Measurements from ENCODE around the gene DSCAML1.

DSCAML1 gene

GRCh38 chr11:117519590-117519989 lies 277.4 kb downstream of the DSCAML1 start:
- DNase-seq (ENCODE audit: low spot score) = no peak

DNA sequence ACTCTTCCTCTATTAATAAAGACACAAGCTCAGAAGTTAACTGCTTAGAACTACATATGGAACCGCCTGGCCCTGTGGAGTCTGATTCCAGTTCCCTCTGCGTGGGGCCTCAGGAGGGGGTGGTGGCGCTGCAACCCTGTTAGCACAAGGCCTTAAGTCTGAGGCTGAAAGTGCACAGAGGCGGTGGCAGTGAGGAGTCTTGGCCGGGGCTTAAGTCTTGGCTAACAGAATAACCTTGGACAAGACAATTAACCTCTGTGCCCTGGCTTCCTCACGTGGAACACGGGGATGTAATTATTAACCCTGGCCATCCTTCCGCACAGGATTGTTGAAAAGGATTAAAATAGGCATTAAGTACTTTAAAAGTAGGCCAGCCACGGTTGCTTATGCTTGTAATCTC lies 277.8 kb downstream of the DSCAML1 start:
- no peak for DNase-seq (ENCODE audit: low spot score)

DNA sequence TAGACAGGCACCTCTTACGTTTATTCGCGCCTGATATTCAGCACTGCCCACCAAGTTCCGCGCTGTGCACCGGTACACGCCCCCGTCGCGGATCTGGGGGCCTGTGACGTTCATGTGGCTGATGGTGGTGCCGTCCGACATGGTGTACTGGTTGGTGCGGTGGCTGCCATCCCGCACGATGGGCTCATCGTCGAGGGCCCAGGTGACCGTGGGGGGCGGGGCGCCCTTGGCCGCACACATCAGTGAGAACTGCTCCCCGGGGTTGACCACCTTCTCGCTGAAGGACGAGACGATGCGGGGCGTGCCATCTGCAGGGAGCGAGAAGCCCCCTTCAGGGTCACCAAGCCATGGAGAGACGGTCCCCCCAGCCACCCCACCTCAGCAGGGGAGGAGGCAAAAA lies 278.6 kb downstream of the DSCAML1 start:
- DNase-seq (ENCODE audit: low spot score) = no peak

DNA sequence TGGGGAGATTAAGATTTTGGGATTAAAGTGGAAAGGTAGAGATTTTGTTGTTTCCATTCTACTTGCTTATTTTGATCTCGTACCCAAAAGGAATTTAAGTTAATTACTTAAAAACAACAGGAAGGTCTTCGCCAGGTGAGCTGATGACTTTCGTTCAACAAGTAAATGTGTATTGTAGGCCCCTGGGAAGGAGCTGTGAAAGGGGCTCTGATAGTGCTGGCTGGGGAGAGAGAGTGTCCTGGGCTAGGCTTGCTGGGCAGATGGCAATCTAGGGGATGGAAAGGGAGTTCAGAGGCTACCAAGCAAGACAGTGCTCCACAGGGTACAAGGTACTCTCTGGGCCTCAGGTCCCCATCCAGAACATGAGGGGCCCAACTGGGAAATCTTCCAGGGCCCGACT lies 279.9 kb downstream of the DSCAML1 start:
- no peak for DNase-seq (ENCODE audit: low spot score)

DNA sequence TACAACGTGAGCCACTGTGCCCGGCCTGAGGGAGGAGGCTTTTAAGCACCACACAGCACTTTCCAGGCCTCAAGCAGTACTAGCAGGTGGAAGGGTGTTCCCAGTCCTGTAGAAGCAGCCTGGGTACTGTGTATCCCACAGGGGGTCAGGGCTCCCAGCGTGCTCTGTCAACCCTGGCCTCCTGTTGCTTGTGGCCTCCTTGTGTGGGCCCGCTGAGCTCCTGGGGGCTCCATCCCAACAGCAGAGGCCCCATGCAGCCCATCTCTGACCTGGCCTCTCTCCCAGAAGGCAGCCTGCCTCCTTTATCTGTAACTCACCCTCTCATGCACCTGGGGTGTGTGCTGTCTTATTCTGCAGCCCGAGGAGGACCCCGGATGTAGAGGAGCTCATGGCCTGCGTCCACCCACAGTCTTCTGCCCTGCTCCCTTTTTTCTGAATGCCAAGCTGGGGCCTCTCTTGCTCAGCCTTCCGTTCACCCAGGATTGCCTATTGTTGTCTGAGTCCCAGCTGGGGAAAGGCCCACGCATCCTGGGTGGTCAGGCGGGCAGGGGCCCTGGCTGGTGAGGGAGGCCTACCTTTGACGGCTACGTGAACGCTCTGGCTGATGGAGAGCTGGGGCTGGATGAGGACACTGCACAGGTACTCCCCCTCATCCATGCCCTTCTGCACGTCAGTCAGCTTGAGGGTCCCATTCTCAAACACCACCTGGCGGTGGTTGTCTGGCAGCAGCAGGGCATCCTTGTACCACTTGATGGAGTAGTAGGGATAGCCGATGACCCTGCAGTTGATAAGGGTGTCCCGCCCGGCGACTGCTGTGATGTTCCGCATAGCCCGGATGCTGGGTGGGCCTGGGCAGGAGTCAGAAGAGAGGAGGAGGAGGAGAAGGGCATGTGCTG lies 280.9 kb downstream of the DSCAML1 start:
- no peak for DNase-seq (ENCODE audit: low spot score)

- DNase-seq (ENCODE audit: low spot score) = no peak
These were observed 282.8 kb downstream of the DSCAML1 start for GRCh38 chr11:117514256-117514655.

DNA sequence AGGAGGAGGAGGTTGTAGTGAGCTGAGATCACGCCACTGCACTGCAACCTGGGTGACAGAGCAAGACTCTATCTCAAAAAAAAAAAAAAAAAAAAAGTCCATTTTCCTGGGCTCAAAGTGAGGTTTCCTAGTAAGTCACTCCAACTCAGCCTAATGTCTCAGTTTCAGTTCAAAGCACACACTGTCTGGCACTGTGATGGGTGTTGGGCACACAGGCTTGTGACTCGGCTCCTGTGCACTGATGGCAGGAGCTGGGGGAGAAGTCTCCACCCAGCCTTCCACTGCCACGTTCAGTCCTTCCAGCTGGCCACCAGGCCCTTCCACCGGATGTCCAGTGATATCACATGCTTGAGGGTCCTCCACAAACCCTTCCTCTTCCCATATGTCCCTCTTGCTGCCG lies 283.4 kb downstream of the DSCAML1 start:
- no peak for DNase-seq (ENCODE audit: low spot score)

DNA sequence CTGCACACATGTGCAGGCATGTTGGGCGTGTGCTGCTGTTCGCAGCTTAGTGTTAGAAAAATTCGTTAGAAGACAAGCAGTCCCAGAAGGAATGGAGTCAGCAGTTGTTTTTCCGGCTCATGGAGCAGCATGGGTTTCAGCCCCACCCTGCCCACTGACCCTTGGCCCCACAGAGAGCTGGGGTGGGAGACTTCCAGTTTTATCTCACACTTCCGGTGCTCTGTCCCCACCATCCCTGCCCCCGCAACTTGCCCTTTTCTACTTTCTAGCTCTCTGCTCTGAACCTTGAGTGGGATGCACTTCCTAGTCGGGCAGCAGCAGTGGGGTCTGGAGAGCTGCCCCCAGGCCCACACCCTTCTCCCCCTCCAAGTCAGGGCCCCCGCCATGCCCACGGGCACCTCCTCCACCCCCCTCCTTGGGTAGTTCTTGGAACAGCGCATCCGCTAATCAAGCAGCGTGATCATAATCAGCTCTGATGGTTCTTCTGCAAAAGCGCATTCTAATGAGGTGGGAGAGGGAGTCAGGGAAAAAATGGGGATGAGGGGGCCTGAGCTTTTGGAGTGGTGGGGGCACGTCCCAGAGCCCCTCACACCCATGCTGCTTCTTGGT lies 285.0 kb downstream of the DSCAML1 start:
- DNase-seq (ENCODE audit: low spot score) = no peak

GRCh38 chr11:117511483-117511930 lies 285.5 kb downstream of the DSCAML1 start:
- DNase-seq (ENCODE audit: low spot score) = no peak

GRCh38 chr11:117510646-117511045 lies 286.4 kb downstream of the DSCAML1 start:
- DNase-seq (ENCODE audit: low spot score) = no peak

DNA sequence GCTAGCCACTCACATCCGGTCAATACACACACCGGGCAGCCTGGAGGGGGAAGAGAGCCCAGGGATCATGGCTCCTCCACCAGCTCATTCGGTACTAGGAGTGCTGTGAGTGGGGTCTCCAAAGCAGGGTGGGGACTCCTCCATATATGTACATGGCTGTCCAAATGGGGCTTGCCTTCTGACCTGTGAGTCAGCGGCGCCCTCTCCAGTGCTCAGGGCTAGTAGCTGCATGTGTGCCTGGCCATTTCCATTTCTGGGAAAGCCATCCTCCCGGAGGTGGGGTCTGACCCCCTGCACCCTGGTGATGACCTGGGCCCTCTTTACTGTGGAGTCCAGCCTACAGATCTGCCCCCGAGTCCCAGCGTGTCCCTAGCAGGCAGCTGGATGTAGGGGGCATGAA lies 287.5 kb downstream of the DSCAML1 start:
- DNase-seq (ENCODE audit: low spot score) = no peak

DNA sequence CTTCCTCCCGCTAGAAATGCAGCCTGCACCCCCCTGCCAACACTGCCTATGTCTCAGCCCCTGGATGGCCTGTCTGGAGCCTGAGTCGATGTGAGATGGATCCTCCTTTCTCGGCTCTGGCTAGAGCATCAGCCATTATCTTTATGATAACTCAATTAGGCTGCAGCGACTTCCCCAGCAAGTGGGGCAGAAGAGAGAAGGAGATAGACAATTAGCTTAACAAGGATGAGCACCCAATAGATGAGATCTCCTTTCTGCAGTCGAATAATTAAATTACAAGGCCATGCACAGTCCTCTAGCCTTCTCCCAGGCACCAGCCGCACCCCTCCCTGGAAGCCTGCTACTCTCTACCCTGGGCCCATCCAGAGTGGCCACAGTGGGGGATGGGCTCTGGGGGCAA lies 290.0 kb downstream of the DSCAML1 start:
- DNase-seq (ENCODE audit: low spot score) = no peak

GRCh38 chr11:117505285-117505970 lies 291.6 kb downstream of the DSCAML1 start:
- no peak for DNase-seq (ENCODE audit: low spot score)

- no peak for DNase-seq (ENCODE audit: low spot score)
These were observed 294.3 kb downstream of the DSCAML1 start for GRCh38 chr11:117502779-117503100.

DNA sequence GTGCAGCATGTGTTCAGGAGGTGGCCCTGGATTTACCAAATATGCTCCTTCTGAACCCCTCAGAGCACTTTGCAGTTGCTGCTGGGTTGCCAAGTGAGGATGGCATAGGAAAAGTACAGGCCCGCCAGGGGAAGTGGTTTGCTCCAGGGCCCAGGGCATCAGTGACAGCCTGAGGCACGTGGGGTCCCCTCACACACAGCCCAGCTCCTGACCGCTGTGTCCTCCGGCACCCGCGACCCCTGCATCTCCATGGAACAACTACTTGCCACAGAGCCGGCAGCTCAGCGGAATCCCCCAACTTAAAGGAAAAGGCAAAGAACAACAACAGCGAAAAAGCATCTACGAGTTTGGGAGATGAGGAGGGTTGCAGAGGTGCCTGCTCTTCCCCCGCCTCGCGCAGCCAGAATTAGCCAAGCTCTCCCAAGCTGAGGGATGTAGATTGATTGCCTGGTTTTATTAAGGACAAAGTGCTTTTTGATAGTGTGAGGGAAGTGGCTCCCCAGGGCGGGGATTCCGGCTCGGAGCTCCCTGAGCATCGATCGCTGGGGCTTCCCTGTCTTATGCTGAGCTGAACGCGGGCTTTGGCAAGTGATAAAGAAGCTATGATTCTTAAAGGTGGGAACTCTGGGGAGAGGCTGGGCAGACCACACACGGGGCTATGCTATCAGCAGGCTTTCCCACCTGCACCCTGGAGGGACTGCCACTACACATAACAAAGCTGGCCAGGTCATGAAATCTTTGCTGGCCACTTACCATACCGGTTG lies 294.8 kb downstream of the DSCAML1 start:
- no peak for DNase-seq (ENCODE audit: low spot score)

GRCh38 chr11:117501237-117501898 lies 295.6 kb downstream of the DSCAML1 start:
- no peak for DNase-seq (ENCODE audit: low spot score)

GRCh38 chr11:117498791-117499190 lies 298.2 kb downstream of the DSCAML1 start:
- DNase-seq (ENCODE audit: low spot score) = no peak

GRCh38 chr11:117497206-117497951 lies 299.6 kb downstream of the DSCAML1 start:
- no peak for DNase-seq (ENCODE audit: low spot score)

DNA sequence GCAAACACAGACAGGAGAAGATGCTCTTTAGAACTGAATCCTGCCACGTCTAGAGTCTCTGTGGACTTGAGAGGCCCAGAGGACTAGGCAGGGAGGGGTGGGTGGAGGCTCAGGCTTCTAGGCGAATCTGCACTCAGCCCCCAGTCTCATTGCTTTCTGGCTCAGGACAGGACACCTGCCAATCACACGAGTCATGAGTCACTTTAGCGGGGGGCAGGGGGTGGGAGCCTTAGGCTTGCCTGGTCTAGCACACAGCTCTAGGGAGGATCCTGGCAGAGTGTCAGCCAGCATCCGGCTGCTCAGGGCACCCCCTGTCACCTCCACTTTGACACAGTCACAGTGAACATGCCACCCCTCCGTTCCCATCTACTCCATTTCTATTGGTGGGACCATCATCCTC lies 301.7 kb downstream of the DSCAML1 start:
- DNase-seq (ENCODE audit: low spot score) = no peak

- DNase-seq (ENCODE audit: low spot score) = no peak
These were observed 304.3 kb downstream of the DSCAML1 start for GRCh38 chr11:117492578-117493251.

DNA sequence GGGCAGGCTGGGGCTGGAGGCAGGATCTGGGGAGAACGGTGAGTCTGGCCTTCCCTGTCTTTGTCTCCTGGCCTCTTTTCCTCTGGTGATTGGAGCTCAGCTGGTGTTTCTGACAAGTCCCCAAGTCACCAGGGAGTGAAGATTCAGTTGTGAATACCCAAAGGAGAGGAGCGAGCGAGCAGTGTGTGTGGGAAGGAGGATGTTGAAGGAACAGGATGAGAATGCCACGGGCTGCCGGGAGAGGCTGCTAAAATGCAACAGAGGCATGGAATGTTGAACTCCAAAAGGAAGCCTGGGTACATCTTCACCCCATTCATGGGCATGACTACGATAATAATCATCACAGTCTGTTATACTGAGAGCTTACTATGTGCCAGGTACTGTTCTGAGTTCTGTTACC lies 306.1 kb downstream of the DSCAML1 start:
- DNase-seq (ENCODE audit: low spot score) = no peak

Measured in HuH-7.5 (cell line).